HG03575 (cell line): ENCODE measurements around the gene IFT88.
"Not testable (repeated sequence)": the region's sequence is repeated elsewhere in the genome, so short reads cannot be mapped to it uniquely, and the experiment has no call there.

Source experiments
- ATAC-seq: cut with Tn5 transposase; IDR thresholded peaks from one replicate; pipeline ENCODE4 v1.9.1; 2021; ENCODE audit not compliant: unreplicated experiment, insufficient number of reproducible peaks, low FRiP score; ENCODE audit errors: extremely low read depth

IFT88 gene

DNA sequence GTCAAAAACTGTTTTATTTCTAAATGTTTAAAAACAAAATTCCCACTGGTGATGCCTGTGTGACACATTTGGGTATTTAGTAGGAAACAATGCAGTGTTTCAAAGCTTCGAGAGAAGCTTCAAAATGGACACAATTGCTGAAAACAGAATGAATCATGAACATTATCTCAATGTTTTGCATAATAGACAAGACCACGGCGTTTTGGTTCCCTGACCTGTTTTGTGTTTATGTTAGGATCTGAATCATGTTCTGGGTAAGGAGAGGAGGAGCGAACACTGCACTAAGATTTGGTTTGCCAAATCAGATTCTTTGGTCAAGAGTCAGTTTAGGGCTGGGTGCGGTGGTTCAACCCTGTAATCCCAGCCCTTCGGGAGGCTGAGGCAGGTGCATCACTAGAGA lies 42.2 kb downstream of the IFT88 start:
- ATAC-seq: no peak

DNA sequence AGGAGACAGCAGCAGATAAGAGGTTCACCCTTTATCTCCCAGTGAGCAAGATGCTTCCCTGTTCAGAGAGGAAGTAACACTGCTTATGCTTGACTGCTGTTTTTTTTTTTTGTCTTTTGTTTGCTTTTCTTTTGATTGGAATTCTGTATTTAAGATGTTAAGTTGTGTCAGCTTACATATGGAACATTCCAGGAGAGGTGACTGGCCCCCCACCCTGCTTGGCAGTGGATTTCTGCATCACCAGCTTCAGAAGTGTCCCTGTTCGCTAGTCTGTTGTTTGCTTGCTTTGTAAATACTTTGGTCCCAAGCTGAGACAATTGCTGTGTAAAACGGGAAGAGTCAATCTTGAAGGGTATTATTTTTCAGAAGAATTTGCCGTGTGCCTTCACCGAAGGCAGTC lies 43.0 kb downstream of the IFT88 start:
- no peak for ATAC-seq

DNA sequence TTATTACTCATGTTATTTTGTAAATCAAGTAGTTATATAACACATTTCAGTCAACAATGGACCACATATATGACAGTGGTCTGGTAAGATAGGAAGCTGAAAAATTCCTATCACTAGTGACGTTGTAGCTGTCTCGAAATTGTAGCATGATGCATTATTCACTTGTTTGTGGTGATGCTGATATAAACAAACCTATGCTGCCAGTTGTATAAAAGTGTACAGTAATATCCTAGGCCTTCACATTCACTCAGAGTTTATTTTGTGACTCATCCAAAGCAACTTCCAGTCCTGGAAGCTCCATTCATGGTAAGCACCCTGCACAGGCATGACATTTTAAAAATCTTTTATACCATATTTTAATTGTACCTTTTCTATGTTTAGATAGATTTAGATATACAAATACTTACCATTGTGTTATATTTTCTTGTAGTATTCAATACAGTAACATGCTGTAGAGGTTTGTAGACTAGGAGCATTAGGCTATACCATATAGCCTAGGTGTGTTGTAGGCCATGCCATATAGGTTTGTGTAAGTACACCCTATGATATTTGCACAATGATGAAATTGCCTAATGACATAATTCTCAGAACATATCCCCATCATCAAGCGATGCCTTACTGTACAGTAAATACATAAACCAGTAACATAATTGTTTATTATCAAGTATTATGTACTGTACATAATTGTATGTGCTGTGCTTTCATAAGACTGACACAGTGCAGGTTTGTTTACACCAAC lies 49.3 kb downstream of the IFT88 start:
- no peak for ATAC-seq

DNA sequence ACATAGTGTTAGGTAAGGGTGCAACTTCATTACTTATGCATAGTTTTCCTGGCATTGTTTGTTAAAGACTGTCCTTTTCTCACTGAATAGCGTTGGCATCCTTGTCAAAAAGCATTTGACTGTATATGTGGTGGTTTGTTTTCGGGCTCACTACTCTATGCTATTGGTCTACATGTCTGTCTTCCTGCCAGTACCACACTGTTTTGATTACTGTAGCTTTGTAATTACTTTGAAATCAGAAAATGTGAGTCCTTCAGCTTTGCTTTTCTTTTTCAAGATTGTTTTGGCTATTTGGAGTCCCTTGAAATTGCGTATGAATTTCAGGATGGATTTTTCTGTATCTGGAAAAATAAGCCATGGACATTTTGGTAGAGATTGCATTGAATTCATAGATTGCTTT lies 56.0 kb downstream of the IFT88 start:
- no peak for ATAC-seq

DNA sequence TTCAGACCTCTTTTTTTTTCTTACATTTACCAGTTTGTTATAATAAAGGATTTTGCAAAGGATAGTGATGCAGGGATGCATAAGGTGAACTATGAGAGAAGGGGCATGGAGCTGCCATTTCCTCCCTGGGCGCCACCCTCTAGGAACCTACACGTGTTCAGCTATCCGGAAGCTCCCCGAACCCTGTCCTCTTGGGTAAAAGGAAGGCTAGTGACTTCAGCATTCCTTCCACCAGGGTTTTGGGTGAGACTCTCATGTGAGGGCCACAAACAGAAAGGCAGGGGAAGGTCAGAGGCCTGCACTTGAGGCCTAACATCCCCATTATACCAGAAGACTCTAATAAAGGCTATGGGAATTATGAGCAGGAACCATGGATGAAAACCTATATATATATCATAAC lies 57.3 kb downstream of the IFT88 start:
- no peak for ATAC-seq

DNA sequence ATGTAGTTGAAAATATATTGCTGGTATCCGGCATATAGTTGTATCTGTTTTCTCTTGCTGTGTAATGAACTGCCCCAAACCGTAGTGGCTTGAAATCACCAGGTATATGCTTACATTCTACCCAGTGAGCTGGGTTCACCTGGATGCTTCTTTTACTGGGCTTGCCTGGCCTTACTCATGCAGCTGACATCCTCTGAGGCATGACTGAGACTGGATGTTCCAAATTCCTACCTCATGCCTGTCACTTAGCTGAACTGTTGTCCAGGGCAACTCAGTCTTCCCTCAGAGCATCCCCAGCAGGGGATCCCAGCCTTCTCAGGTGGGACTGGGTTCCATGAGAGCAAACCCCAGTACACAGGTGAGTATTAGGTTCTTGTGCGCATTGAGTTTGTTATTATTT lies 66.8 kb downstream of the IFT88 start:
- no peak for ATAC-seq

DNA sequence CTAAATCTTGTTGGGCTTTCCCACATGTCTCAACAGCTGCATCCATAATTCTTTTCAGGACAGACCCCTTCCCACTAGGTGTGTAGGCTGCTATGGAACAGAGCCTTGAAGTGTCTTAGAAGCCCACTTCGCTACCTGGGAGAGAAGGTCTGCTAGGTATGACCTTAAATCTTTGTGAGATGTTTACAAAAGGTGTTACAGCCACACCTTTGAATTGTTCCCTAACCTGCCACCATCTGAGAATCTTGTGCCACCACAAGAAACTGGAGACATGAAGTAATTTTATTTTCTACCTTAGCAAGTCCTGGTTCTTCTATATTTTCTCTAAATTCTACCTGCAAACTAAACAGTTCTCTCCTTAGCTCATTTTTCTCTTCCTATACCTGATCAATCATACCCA lies 69.1 kb downstream of the IFT88 start:
- no peak for ATAC-seq

DNA sequence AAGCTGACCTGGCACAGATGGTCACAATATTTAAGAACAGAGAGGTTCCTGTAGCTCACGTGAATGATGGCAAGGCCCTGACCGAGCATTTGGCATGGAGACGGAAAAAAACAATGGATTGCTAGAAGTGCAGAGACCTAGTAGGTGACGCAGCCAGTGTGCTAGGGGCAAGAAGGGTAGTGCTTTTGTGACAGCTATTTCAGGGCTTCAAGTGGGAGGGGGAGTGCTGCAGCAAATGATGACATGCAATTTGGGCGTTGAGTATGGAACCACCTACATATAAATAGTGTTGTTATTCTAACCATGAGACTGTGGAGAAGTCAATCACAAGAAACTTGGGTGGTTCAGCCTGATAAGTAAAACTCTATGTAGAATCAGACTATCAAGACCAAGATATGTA lies 70.9 kb downstream of the IFT88 start:
- no peak for ATAC-seq

DNA sequence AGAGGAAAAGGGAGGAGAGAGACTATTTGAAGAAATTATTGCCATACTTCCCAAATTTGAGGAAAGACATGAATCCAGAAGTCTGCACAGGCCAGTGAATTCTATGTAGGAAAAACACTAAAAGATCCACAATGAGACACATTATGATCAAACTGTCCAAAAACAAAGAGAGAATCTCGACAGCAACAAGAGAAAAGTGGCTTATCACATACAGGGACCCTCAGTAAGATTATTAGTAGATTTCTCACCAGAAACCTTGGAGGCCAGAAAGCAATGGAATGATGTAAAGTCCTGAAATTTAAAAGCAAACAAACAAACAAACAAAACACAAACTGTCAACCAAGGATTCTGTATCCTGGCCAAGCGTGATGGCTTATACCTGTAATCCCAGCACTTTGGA lies 80.8 kb downstream of the IFT88 start:
- no peak for ATAC-seq

DNA sequence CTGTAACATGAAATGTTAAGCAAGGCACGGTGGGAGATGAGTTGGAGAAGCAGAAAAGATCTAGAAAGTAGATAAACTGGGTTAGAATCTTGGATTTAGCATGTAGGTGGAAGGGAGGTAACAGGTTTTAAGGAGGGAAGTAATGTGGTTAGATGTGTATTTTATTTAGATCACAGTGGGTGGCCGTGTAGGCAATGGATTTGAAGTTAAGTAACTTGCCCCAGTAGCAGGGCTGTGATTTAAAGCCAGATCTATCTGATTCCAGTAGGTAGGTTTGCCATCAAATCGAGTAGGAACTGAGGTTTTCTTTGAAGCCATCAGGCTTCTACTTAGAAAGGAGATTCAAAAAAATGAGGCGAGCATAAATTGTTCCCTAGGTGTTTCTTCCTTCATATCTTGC lies 86.0 kb downstream of the IFT88 start:
- no peak for ATAC-seq

DNA sequence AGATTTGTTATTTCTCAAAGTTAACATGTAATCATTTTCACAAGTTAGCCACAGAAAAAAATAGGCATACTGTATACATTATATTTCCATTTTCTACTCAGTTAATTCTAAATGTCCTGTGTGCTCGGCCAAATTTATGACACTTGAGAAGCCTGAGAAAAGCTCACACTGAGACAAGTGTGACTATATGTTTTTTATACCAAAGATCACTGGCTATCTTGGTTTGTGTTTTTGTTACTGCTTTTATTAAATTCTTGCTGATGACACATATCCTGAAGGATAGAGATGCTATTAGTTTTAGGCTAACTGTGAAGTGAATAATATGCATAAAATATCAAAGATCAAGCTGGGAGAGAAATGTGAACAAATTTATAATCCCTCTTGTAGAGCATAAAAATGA lies 87.2 kb downstream of the IFT88 start:
- no peak for ATAC-seq

DNA sequence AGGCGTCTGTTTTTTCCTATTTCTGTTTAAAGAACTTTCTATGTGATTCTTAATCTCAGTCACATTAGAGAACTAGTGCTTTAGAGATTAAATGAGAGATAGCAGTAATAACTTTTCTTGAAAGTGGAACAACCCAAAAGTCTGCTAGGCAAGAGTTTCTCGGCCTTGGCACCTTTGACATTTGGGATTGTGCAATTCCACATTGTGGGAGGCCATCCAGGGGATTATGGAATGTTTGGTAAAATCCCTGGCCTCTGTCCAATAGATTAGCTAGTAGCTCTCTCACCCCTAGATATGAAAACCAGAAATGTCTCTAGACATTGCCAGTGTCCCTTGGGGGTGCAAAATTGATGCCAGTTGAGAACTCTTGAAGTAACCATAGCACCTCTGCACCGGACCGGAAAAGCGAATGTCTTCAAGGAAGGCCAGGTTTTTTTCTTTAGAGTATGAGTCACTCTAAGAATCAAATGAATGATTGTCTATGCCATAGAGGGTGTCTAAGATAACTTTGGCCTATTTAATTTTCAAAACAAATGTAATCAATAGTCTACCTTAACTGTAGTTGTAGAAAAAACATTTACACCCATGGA lies 91.6 kb downstream of the IFT88 start:
- ATAC-seq: no peak

DNA sequence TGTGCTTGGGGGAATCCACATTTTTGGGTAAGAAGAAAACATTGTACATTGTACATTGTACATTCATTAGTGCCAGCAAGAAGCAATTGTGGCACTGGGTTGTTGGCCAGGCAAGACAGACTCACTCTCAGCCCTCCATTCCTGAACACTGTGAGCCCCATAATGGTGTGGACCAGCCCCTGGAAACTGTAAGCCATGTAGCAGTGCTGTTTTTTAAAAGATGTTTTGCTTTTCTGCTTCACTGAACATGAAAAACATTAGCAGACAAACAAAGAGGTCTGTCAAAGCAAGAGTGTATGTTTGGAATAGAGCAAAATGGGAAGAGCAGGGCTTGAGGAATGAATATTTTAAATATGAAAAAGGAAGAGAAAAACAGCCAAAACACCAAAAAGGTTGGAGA lies 97.4 kb downstream of the IFT88 start:
- ATAC-seq: no peak

DNA sequence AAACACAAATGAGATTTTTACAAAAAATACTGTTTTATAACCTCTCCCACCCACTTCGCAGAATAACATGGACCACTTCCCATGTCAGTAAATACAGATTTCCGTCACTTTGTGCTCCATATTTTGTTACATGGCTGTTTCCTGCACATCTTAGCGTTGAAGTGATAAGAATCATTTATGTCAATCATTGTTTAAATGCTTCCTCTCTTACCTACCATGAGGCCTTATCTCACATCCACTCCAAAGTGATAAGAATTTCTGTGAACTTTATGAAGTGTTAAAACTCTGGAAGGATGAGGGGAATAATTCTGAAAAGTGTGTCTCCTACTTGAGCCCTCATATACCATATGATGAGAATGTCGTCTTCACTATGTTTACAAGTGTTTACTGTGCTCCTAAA lies 100.0 kb downstream of the IFT88 start:
- no peak for ATAC-seq

DNA sequence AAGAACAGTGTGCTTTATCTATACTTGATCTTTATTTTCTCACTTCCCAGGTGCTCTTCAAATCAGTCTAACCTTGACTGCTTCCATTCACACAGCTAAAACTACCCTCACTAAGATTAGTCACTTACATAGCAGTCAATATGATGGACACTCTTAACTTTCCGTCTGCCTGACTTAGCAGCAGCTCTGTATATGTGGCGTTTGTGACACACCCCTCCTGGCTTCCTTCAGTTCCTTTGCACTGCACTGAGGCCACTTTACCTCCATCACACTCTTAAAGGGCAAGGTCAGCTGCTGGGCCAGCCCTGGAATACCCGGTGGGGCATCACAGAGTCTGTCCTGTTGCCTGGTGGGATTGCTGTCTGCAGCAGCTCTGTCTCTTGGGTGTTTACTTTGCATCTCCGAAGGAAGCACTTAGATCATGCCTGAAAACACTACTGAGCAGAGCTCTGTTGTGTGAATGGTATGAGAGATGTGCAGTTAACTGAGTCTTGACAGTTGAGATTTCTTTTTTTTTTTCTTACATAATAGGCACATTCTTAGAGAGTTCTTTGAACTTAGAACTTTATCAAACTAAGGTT lies 101.0 kb downstream of the IFT88 start:
- ATAC-seq: no peak

DNA sequence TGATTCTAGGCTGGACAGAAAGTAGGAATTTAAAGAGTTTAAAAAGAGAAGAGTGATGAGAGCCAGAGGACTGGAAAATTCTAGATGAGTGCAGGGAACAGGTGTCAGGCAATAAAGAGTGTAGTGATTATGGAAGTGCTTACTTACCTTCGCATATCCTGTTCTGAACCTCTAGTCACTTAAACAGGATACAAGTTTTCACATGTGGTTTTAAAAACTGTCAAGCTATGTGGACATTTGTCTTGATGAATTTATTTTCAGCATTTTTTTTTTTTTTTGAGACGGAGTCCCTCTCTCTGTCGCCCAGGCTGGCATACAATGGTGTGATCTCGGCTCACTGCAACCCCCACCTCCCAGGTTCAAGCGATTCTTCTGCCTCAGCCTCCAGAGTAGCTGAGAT lies 102.2 kb downstream of the IFT88 start:
- no peak for ATAC-seq

DNA sequence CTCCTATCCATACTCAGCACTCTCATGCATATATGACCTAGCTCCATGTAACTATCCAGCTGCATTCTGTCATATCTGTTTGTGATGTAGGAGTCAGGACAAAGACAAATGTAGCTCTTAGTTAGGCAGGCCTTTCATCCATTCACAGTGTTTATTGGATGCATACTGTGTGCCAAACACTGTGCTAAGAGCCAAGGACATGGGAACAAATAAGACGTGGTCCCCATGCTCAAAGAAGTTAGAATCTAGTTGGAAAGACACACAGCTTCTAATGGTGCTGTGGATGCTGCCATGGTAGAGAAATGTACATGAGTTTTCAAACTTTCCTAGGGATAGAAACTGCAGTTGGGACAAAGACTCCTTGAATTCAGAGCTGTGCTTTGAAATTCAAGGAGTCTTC lies 104.8 kb downstream of the IFT88 start:
- ATAC-seq: no peak

DNA sequence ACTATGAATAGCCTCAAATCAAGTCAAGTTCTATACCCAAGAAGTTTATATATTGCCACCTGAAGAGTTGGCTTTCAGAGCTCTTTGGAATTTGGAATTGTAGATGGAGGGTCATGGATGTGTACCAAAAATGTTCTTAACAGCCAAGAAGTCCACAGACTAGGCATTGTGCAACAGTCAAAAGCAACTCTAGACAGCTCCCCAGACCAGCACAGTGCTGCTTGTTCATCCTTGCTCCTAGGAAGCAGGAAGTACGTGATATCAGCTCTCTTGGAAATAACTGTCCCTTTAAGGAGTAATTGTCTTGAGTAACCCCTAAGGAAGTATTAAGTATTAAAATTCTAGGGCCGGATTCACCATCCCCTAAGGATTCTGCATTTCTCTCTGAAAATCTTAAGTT lies 105.8 kb downstream of the IFT88 start:
- ATAC-seq: no peak

DNA sequence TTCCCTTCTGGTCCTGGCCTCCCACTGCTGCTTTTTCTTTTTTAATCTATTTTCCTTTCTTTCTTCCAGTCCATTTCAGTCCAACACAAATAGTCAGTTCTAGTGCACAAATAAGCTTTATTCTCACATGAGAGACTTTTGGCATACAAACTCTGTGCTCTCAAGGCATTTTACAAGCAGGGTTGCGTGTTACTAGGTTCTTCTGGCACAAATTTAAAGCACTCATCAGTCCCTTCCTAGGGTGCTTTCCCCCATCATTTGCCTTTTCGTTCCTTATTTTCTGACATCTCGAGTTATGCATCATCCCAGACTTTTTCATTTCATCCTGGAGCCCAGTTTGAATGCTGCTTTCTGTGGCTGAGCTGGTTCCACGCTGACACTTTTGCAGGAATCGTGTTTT lies 106.8 kb downstream of the IFT88 start:
- no peak for ATAC-seq

DNA sequence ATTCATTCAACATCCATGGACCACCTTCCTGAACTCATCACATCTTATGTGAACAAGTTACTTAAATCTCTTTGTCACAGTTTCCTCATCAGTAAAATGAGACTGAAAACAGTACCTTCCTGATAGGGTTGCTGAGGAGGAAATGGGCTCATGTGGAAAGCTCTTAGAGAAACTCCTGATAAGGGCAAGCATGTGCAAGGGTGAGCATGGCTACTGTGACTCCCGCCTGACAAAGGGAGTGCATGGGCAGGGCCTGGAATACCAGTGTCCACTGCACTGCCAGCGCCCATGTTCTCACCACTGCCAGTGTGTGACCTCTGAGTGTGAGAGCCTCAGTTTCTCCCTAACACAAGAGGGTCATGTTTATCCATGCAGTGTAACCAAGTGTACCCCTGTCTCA lies 109.3 kb downstream of the IFT88 start:
- no peak for ATAC-seq

DNA sequence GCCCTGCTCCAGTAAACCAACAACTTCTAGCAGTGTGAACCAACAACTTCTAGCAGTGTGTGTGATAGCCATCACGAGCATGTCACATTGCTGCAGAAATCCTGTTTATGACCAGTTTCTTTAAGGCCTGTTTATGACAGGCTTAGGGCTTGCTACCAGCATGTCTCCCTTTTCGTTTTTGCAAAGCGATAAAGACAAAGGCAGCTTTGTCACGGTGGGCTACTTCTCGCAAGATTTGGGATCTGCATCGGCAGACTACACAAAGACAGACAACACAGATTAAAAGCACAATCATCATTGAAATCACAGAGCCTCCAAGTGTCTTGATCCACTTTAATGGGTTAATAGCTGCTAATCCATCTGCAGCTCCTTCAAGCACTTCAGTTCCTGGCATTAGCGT lies 111.6 kb downstream of the IFT88 start:
- ATAC-seq: not testable (repeated sequence)
